Measurements from ENCODE around the gene RCAN2.

DNA sequence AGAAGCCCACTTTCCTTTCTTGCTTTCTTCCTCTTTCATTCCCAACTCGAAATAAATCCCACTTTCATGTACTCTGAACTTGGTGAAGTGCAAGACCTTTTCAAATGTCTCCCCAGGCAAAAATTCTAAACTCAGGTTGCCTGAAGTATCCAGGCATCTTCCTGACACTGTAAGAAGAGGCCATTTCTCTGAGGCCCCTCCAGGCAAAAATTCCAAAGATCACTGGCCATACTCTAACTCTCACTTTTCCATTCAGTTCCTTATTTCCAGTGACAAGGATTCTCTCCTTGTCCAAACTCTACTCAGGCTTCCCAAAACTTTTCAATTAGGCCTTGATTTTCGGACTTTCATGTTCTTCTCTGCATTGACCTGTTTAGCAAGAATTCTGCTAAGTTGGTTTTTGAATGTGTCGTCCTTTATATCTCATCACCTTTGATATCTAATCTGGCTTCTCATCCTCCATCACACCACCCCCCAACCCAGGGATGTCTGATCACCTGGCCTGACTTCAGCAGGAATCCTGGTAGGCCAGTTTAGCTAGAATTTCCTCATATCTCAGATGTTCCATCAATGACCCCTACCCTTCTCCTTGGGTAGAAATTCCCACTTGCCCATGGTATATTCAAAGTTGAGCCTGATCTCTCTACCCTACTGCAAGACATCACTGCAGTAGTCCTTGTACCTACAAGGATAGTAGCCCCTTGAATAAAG lies 124.9 kb downstream of the RCAN2 start:
- TF ChIP-seq, protein P1, sequence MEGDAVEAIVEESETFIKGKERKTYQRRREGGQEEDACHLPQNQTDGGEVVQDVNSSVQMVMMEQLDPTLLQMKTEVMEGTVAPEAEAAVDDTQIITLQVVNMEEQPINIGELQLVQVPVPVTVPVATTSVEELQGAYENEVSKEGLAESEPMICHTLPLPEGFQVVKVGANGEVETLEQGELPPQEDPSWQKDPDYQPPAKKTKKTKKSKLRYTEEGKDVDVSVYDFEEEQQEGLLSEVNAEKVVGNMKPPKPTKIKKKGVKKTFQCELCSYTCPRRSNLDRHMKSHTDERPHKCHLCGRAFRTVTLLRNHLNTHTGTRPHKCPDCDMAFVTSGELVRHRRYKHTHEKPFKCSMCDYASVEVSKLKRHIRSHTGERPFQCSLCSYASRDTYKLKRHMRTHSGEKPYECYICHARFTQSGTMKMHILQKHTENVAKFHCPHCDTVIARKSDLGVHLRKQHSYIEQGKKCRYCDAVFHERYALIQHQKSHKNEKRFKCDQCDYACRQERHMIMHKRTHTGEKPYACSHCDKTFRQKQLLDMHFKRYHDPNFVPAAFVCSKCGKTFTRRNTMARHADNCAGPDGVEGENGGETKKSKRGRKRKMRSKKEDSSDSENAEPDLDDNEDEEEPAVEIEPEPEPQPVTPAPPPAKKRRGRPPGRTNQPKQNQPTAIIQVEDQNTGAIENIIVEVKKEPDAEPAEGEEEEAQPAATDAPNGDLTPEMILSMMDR (IDR thresholded peaks at IDR 0.05): no peak
- no peak for TF ChIP-seq POLR2A (IDR thresholded peaks at IDR 0.05)

Data from adrenal gland (tissue), 5 donors.